Measurements from ENCODE around the gene PDE4D.

The PDE4D gene

DNA sequence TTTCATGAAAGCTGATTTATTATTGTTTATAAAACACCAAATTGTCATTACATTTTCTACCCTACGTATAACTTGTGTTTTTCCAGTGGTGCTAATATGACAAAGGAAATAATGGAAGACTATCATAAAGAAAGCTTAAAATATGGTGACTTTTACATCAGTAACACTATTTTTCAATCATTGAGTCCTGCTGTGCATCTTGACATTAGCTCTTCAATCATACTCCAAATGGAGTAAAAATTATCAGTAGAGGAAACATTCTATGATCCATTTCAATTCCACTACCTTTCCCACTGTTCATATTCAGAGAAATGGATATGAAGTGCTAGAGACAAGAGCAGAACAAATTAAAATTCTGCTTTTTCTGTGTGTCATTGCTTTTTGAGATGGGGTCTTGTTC, 774.0 kb downstream of the PDE4D start:
- DNase-seq (ENCODE audit: extremely low spot score) = no peak
- ChIA-PET CTCF (no interaction called here), POLR2A (no interaction called here)
- TF ChIP-seq TARDBP (IDR thresholded peaks at IDR 0.05) (no peak), SP1 (IDR thresholded peaks at IDR 0.05) (no peak), NFRKB (IDR thresholded peaks at IDR 0.05) (no peak), FOXK2 (IDR thresholded peaks at IDR 0.05) (no peak), SUZ12 (IDR thresholded peaks at IDR 0.05) (no peak), LEF1 (IDR thresholded peaks at IDR 0.05; ENCODE audit: borderline replicate concordance) (no peak), ZNF384 (IDR thresholded peaks at IDR 0.05) (no peak), BHLHE40 (IDR thresholded peaks at IDR 0.05; ENCODE audit: borderline replicate concordance) (no peak), HDGF (IDR thresholded peaks at IDR 0.05; ENCODE audit: borderline replicate concordance) (no peak), PKNOX1 (IDR thresholded peaks at IDR 0.05) (no peak), FOXA1 (IDR thresholded peaks at IDR 0.05) (no peak), ARNT (IDR thresholded peaks at IDR 0.05) (no peak)

GRCh38 chr5:59117320-59117719, 776.2 kb downstream of the PDE4D start:
- no peak for TF ChIP-seq CTBP1 (IDR thresholded peaks at IDR 0.05; ENCODE audit: borderline replicate concordance)
- no peak for TF ChIP-seq ZNF384 (IDR thresholded peaks at IDR 0.05)
- TF ChIP-seq SP1 (IDR thresholded peaks at IDR 0.05) = no peak
- TF ChIP-seq ELF4 (IDR thresholded peaks at IDR 0.05) = no peak
- TF ChIP-seq ARNT (IDR thresholded peaks at IDR 0.05) = no peak
- no peak for TF ChIP-seq SUZ12 (IDR thresholded peaks at IDR 0.05)
- TF ChIP-seq FOXM1 (IDR thresholded peaks at IDR 0.05; ENCODE audit: borderline replicate concordance) = no peak
- TF ChIP-seq BHLHE40 (IDR thresholded peaks at IDR 0.05; ENCODE audit: borderline replicate concordance) = no peak
- ChIA-PET POLR2A (no interaction called here), CTCF (no interaction called here)
- DNase-seq (ENCODE audit: extremely low spot score) = no peak

- peak; percentile 23 for DNase-seq (ENCODE audit: extremely low spot score)
- CTCF ChIA-PET = no interaction called here
- TF ChIP-seq FOXM1 (IDR thresholded peaks at IDR 0.05; ENCODE audit: borderline replicate concordance) (no peak), TARDBP (IDR thresholded peaks at IDR 0.05) (no peak), BHLHE40 (IDR thresholded peaks at IDR 0.05; ENCODE audit: borderline replicate concordance) (no peak), CTBP1 (IDR thresholded peaks at IDR 0.05; ENCODE audit: borderline replicate concordance) (no peak; the same call in 1 of the 2 replicates), SP1 (IDR thresholded peaks at IDR 0.05) (no peak), SUZ12 (IDR thresholded peaks at IDR 0.05) (no peak), PKNOX1 (IDR thresholded peaks at IDR 0.05) (peak; percentile 22; the same call in 1 of the 2 replicates)
- POLR2A ChIA-PET = no interaction called here
Observed at GRCh38 chr5:59116231-59116865, 777.2 kb downstream of the PDE4D start.

- no peak for DNase-seq (ENCODE audit: extremely low spot score)
- TF ChIP-seq HDGF (IDR thresholded peaks at IDR 0.05; ENCODE audit: borderline replicate concordance) (no peak), LEF1 (IDR thresholded peaks at IDR 0.05; ENCODE audit: borderline replicate concordance) (no peak), ARNT (IDR thresholded peaks at IDR 0.05) (no peak), SP1 (IDR thresholded peaks at IDR 0.05) (no peak), NFRKB (IDR thresholded peaks at IDR 0.05) (no peak), ZNF384 (IDR thresholded peaks at IDR 0.05) (no peak), PKNOX1 (IDR thresholded peaks at IDR 0.05) (no peak), TARDBP (IDR thresholded peaks at IDR 0.05) (no peak), ELF4 (IDR thresholded peaks at IDR 0.05) (no peak)
- CTCF ChIA-PET = no interaction called here
- POLR2A ChIA-PET = no interaction called here
Observed at GRCh38 chr5:59115345-59115744, 778.2 kb downstream of the PDE4D start.

DNA sequence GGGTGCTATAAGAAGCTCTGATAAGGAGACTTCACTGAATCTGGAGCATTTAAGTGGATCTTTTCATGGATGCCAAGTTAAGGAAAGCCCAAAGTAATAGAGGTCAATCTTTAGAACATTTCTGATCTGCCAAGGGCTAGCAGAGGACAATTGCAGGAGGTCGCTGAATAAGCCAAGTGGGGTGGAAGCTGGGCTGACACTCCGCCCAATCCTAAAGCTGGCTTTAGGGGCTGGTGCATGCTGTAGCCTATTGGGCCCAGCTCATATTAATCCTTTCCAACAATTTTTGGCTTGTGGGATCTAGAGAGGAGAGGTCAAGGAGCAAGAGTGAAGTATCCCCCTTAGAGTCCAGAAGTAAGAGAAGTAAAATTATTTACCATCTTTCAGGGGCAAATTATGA, 784.1 kb downstream of the PDE4D start:
- no peak for TF ChIP-seq BHLHE40 (IDR thresholded peaks at IDR 0.05; ENCODE audit: borderline replicate concordance)
- POLR2A ChIA-PET = no interaction called here
- DNase-seq (ENCODE audit: extremely low spot score) = no peak
- CTCF ChIA-PET = no interaction called here

GRCh38 chr5:59107692-59108091, 785.8 kb downstream of the PDE4D start:
- no peak for DNase-seq (ENCODE audit: extremely low spot score)
- ChIA-PET POLR2A (no interaction called here), CTCF (no interaction called here)
- no peak for TF ChIP-seq BHLHE40 (IDR thresholded peaks at IDR 0.05; ENCODE audit: borderline replicate concordance)
- no peak for TF ChIP-seq FOXA1 (IDR thresholded peaks at IDR 0.05)
- no peak for TF ChIP-seq HDGF (IDR thresholded peaks at IDR 0.05; ENCODE audit: borderline replicate concordance)
- TF ChIP-seq SUZ12 (IDR thresholded peaks at IDR 0.05) = no peak
- no peak for TF ChIP-seq CTBP1 (IDR thresholded peaks at IDR 0.05; ENCODE audit: borderline replicate concordance)
- TF ChIP-seq LEF1 (IDR thresholded peaks at IDR 0.05; ENCODE audit: borderline replicate concordance) = no peak
- no peak for TF ChIP-seq ARNT (IDR thresholded peaks at IDR 0.05)
- no peak for TF ChIP-seq TARDBP (IDR thresholded peaks at IDR 0.05)
- no peak for TF ChIP-seq FOXM1 (IDR thresholded peaks at IDR 0.05; ENCODE audit: borderline replicate concordance)
- TF ChIP-seq ELF4 (IDR thresholded peaks at IDR 0.05) = no peak
- TF ChIP-seq SP1 (IDR thresholded peaks at IDR 0.05) = no peak
- no peak for TF ChIP-seq L3MBTL2 (conservative IDR thresholded peaks at IDR 0.05)
- no peak for TF ChIP-seq ZNF384 (IDR thresholded peaks at IDR 0.05)
- TF ChIP-seq PKNOX1 (IDR thresholded peaks at IDR 0.05) = no peak
- TF ChIP-seq NFRKB (IDR thresholded peaks at IDR 0.05) = no peak
- TF ChIP-seq FOXK2 (IDR thresholded peaks at IDR 0.05) = no peak

Data from HEK293T (cell line).